H1 (cell line): ENCODE results near the gene SCMH1.

Source experiments
- BACH1 ChIP-seq: IDR thresholded peaks from 2 replicates; pipeline ENCODE4 v1.6.1; 2012; ENCODE audit warnings: low read length, improper control_type of control experiment
- CEBPB ChIP-seq: IDR thresholded peaks from 2 replicates; pipeline ENCODE4 v1.6.1; 2012; ENCODE audit warnings: low read depth, low read length
- EZH2 ChIP-seq: fragments of 200-600 bp; sonication (generic); IDR thresholded peaks from 2 replicates; pipeline ENCODE4 v1.7.1; 2012; ENCODE audit warnings: low read depth, mild to moderate bottlenecking, moderate library complexity, low read length, inconsistent platforms; ENCODE audit not compliant: severe bottlenecking
- KDM5A ChIP-seq: fragments of 200-600 bp; IDR thresholded peaks from 2 replicates; pipeline ENCODE4 v1.7.1; 2012; ENCODE audit warnings: mild to moderate bottlenecking, low read length, inconsistent platforms, mixed read lengths
- POLR2A ChIP-seq, 2 experiments: IDR thresholded peaks; 1 replicate in 1 of 2; 2 replicates in 1 of 2; pipeline ENCODE4 v1.6.1; 2011; ENCODE audit warnings: low read depth in 2 of 2, low read length in 2 of 2, mild to moderate bottlenecking in 2 of 2; ENCODE audit errors: control extremely low read depth in 1 of 2
- SP2 ChIP-seq: IDR thresholded peaks from 2 replicates; pipeline ENCODE4 v1.6.1; 2012; ENCODE audit warnings: mild to moderate bottlenecking, low read length, inconsistent platforms
- SRF ChIP-seq: IDR thresholded peaks from 2 replicates; pipeline ENCODE4 v1.6.1; 2011; ENCODE audit warnings: mild to moderate bottlenecking, low read depth, low read length, moderate library complexity
- TF ChIP-seq, protein P1 (sequence below): IDR thresholded peaks from 2 replicates; pipeline ENCODE4 v1.6.1; 2011; ENCODE audit warnings: low read length, improper control_type of control experiment
- TF ChIP-seq, protein P2 (sequence below), 3 experiments: IDR thresholded peaks; 1 replicate in 2 of 3; 2 replicates in 1 of 3; pipeline versions ENCODE4 v1.5.1 to v1.6.1; 2011; ENCODE audit warnings: low read length in 3 of 3, mild to moderate bottlenecking in 3 of 3, inconsistent platforms in 2 of 3, low read depth in 1 of 3, moderate library complexity in 1 of 3; ENCODE audit not compliant: insufficient read depth in 1 of 3; ENCODE audit errors: control extremely low read depth in 1 of 3

DNA sequence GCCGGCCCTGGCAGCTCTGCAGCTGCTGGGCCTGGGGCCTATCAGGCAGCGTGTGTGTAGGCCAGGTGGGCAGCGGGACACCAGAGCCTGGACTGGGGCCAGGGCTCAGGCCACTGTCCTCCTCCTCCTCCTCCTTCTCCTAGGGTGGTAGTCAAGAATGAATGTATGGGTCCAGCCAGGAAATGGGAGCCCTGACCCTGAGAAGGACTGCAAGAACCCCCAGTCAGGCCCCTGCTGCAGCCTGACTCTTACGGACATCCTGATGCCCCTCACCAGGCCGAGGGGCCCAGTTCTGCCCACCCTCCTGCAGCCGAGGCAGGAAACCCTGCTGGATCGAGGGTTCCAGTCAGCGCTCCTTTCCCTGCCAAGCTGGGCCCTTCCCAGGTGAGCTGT lies 224.1 kb downstream of the SCMH1 start:
- peak in 1 of 2 experiments; percentile 20; a peak in 1 of 3 replicates for TF ChIP-seq POLR2A (IDR thresholded peaks at IDR 0.05; ENCODE audit: control extremely low read depth in 1 of 2, low read depth in 2 of 2, low read length in 2 of 2)
- no peak for TF ChIP-seq SRF
- TF ChIP-seq KDM5A = no peak
- TF ChIP-seq, protein P1, sequence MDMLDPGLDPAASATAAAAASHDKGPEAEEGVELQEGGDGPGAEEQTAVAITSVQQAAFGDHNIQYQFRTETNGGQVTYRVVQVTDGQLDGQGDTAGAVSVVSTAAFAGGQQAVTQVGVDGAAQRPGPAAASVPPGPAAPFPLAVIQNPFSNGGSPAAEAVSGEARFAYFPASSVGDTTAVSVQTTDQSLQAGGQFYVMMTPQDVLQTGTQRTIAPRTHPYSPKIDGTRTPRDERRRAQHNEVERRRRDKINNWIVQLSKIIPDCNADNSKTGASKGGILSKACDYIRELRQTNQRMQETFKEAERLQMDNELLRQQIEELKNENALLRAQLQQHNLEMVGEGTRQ = no peak
- TF ChIP-seq, protein P2, sequence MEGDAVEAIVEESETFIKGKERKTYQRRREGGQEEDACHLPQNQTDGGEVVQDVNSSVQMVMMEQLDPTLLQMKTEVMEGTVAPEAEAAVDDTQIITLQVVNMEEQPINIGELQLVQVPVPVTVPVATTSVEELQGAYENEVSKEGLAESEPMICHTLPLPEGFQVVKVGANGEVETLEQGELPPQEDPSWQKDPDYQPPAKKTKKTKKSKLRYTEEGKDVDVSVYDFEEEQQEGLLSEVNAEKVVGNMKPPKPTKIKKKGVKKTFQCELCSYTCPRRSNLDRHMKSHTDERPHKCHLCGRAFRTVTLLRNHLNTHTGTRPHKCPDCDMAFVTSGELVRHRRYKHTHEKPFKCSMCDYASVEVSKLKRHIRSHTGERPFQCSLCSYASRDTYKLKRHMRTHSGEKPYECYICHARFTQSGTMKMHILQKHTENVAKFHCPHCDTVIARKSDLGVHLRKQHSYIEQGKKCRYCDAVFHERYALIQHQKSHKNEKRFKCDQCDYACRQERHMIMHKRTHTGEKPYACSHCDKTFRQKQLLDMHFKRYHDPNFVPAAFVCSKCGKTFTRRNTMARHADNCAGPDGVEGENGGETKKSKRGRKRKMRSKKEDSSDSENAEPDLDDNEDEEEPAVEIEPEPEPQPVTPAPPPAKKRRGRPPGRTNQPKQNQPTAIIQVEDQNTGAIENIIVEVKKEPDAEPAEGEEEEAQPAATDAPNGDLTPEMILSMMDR (IDR thresholded peaks at IDR 0.05; ENCODE audit: control extremely low read depth in 1 of 3, insufficient read depth in 1 of 3, low read depth in 1 of 3, low read length in 3 of 3) = no peak
- no peak for TF ChIP-seq CEBPB
- TF ChIP-seq EZH2 = no peak
- TF ChIP-seq BACH1 = no peak
- no peak for TF ChIP-seq SP2
